Measurements from ENCODE around the gene DHRS3.

Gene DHRS3

GRCh38 chr1:12596007-12596821, 21.8 kb downstream of the DHRS3 start:
- Histone ChIP-seq H3K4me1 (ENCODE audit: insufficient read depth, insufficient read length) (peaks cover 16% of the 10 kb centered on the region), H3K9ac (ENCODE audit: insufficient read length, low read depth) (peak overlapping the region; percentile 36), H3K27me3 (ENCODE audit: insufficient read depth, insufficient read length) (peaks cover 16% of the 10 kb centered on the region), H3K4me3 (ENCODE audit: insufficient read length, low read depth) (peak overlapping the region; percentile 24), H3K36me3 (ENCODE audit: insufficient read depth, insufficient read length, low read length) (no peaks in the 10 kb centered on the region), H3K9me3 (ENCODE audit: insufficient read depth, low read length) (no peaks in the 10 kb centered on the region)
- no peak for TF ChIP-seq ZNF274 (IDR thresholded peaks at IDR 0.05; ENCODE audit: low read depth, low read length)
- no peak for TF ChIP-seq SUZ12 (IDR thresholded peaks at IDR 0.05; ENCODE audit: extremely low read depth, insufficient read depth, insufficient read length)
- no peak for TF ChIP-seq YY1 (IDR thresholded peaks at IDR 0.05; ENCODE audit: insufficient read depth, insufficient read length)
- no peak for DNase-seq (ENCODE audit: low read depth, low spot score)

- H3K36me3 ChIP-seq (ENCODE audit: insufficient read depth, insufficient read length, low read length): no peaks in the 10 kb centered on the region
- peaks cover 16% of the 10 kb centered on the region for H3K27me3 ChIP-seq (ENCODE audit: insufficient read depth, insufficient read length)
- peak overlapping the region; percentile 36 for H3K9ac ChIP-seq (ENCODE audit: insufficient read length, low read depth)
- no peaks in the 10 kb centered on the region for H3K9me3 ChIP-seq (ENCODE audit: insufficient read depth, low read length)
- H3K4me1 ChIP-seq (ENCODE audit: insufficient read depth, insufficient read length): peaks cover 17% of the 10 kb centered on the region
- TF ChIP-seq SUZ12 (IDR thresholded peaks at IDR 0.05; ENCODE audit: extremely low read depth, insufficient read depth, insufficient read length): no peak
- no peak for TF ChIP-seq YY1 (IDR thresholded peaks at IDR 0.05; ENCODE audit: insufficient read depth, insufficient read length)
- no peak for TF ChIP-seq ZNF274 (IDR thresholded peaks at IDR 0.05; ENCODE audit: low read depth, low read length)
- DNase-seq (ENCODE audit: low read depth, low spot score): no peak
- peak overlapping the region; percentile 39 for H3K4me3 ChIP-seq (ENCODE audit: insufficient read length, low read depth)
These were observed 22.3 kb downstream of the DHRS3 start for GRCh38 chr1:12595757-12596006.

DNA sequence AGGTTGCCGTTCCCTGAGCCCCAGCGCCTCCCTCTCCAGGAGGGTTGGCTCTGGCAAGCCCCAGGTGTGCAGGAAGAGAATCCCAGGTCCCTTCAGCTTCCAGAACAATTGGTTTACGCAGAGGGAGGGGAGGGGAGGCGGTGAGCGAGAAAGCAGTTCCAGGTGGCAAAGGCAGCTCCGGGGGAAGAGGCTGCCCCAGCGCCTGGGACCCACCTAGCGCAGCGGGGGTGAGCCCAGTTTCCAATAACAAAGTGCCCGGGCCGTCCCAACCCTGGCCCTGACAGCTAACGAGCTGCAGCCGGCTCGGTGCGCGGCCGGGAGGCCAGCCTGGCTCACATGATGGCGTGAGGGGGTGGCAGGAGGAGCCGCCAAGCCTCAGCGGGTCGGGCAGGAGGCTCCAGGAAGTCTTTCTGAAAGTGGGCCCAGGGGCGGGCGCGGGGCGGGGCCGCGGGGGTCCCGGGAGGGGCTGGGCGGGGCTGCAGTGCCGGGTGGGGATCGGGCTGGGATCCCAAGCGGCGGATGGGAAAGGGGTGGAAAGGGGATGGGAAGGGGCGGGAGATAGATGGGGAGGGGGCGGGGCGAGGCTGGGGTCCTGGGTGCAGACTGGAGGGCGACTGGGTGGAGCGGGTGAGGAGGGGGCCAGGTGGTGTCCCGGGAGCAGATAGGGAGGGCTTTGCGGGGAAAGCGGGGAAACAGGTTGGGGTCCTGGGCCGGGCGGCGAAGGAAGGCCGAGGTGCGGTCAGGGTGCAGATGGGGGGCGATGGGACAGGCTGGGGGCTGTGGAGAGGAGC, 22.8 kb downstream of the DHRS3 start:
- no peak for DNase-seq (ENCODE audit: low read depth, low spot score)
- TF ChIP-seq SUZ12 (IDR thresholded peaks at IDR 0.05; ENCODE audit: extremely low read depth, insufficient read depth, insufficient read length) (no peak), YY1 (IDR thresholded peaks at IDR 0.05; ENCODE audit: insufficient read depth, insufficient read length) (no peak), ZNF274 (IDR thresholded peaks at IDR 0.05; ENCODE audit: low read depth, low read length) (no peak)
- H3K9me3 ChIP-seq (ENCODE audit: insufficient read depth, low read length): no peaks in the 10 kb centered on the region
- peaks cover 16% of the 10 kb centered on the region for H3K27me3 ChIP-seq (ENCODE audit: insufficient read depth, insufficient read length)
- H3K36me3 ChIP-seq (ENCODE audit: insufficient read depth, insufficient read length, low read length): no peaks in the 10 kb centered on the region
- peak overlapping the region; percentile 39 for H3K4me3 ChIP-seq (ENCODE audit: insufficient read length, low read depth)
- H3K9ac ChIP-seq (ENCODE audit: insufficient read length, low read depth): peak overlapping the region; percentile 66
- H3K4me1 ChIP-seq (ENCODE audit: insufficient read depth, insufficient read length): peaks cover 17% of the 10 kb centered on the region

- Histone ChIP-seq H3K9ac (ENCODE audit: insufficient read length, low read depth) (peak overlapping the region; percentile 66), H3K4me1 (ENCODE audit: insufficient read depth, insufficient read length) (peaks cover 17% of the 10 kb centered on the region), H3K36me3 (ENCODE audit: insufficient read depth, insufficient read length, low read length) (no peaks in the 10 kb centered on the region), H3K27me3 (ENCODE audit: insufficient read depth, insufficient read length) (peaks cover 16% of the 10 kb centered on the region), H3K9me3 (ENCODE audit: insufficient read depth, low read length) (no peaks in the 10 kb centered on the region), H3K4me3 (ENCODE audit: insufficient read length, low read depth) (peak overlapping the region; percentile 22)
- no peak for TF ChIP-seq SUZ12 (IDR thresholded peaks at IDR 0.05; ENCODE audit: extremely low read depth, insufficient read depth, insufficient read length)
- TF ChIP-seq YY1 (IDR thresholded peaks at IDR 0.05; ENCODE audit: insufficient read depth, insufficient read length): no peak
- no peak for TF ChIP-seq ZNF274 (IDR thresholded peaks at IDR 0.05; ENCODE audit: low read depth, low read length)
- no peak for DNase-seq (ENCODE audit: low read depth, low spot score)
These were observed 23.5 kb downstream of the DHRS3 start for GRCh38 chr1:12594490-12594889.

DNA sequence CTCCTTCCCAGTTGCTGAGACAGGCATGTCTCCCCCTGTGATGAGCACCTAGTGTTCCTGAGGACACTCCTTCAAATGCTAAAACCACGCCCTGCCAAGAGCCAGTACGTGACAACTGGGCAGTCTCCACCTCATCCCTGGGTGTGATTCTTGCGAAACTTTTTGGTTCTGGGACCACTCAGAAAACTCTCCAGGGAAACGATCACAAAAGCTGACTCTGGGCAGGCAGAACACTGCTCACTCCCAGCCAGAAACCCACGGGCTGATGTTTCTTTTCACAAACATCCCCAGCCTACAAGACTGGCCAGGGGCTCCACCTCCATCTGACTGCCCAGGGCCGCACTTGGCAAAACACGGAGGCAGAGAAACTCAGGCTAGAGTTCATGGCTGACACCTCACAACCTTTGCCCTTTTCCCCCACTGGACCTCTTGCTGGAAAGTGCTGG, 24.4 kb downstream of the DHRS3 start:
- DNase-seq (ENCODE audit: low read depth, low spot score): no peak
- no peaks in the 10 kb centered on the region for H3K9me3 ChIP-seq (ENCODE audit: insufficient read depth, low read length)

DNA sequence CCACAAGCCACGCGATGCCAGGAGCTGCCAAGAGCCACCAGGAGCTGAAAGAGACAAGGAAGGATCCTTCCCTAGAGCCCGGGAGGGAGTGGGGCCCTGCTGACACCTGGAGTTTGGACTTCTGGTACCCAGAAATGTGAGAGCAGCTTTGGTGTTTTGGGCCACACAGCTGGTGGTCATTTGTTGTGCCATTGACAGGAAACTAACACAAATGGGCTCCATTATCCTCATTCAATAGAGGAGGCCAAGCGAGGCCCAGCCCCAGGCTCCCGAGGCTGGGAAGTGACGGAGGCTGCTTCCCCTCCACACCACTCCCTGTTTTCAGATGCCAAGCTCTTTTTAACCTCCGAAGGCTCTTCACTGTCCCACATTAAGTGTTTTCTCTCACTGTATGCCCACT, 25.5 kb downstream of the DHRS3 start:
- TF ChIP-seq ZNF274 (IDR thresholded peaks at IDR 0.05; ENCODE audit: low read depth, low read length) (no peak), SUZ12 (IDR thresholded peaks at IDR 0.05; ENCODE audit: extremely low read depth, insufficient read depth, insufficient read length) (no peak)
- H3K9ac ChIP-seq (ENCODE audit: insufficient read length, low read depth): peak overlapping the region; percentile 10
- H3K27me3 ChIP-seq (ENCODE audit: insufficient read depth, insufficient read length): peaks cover 16% of the 10 kb centered on the region
- DNase-seq (ENCODE audit: low read depth, low spot score): no peak
- H3K4me3 ChIP-seq (ENCODE audit: insufficient read length, low read depth): no peak overlapping the region
- no peaks in the 10 kb centered on the region for H3K36me3 ChIP-seq (ENCODE audit: insufficient read depth, insufficient read length, low read length)
- no peaks in the 10 kb centered on the region for H3K9me3 ChIP-seq (ENCODE audit: insufficient read depth, low read length)
- H3K4me1 ChIP-seq (ENCODE audit: insufficient read depth, insufficient read length): peaks cover 17% of the 10 kb centered on the region

More for the DNA sequence above, 24.4 kb downstream of the DHRS3 start:
- H3K36me3 ChIP-seq (ENCODE audit: insufficient read depth, insufficient read length, low read length): no peaks in the 10 kb centered on the region
- peaks cover 17% of the 10 kb centered on the region for H3K4me1 ChIP-seq (ENCODE audit: insufficient read depth, insufficient read length)
- H3K27me3 ChIP-seq (ENCODE audit: insufficient read depth, insufficient read length): peaks cover 16% of the 10 kb centered on the region
- TF ChIP-seq YY1 (IDR thresholded peaks at IDR 0.05; ENCODE audit: insufficient read depth, insufficient read length): no peak
- no peak overlapping the region for H3K9ac ChIP-seq (ENCODE audit: insufficient read length, low read depth)
- H3K4me3 ChIP-seq (ENCODE audit: insufficient read length, low read depth): no peak overlapping the region

- no peak for TF ChIP-seq ZNF274 (IDR thresholded peaks at IDR 0.05; ENCODE audit: low read depth, low read length)
- no peak for TF ChIP-seq SUZ12 (IDR thresholded peaks at IDR 0.05; ENCODE audit: extremely low read depth, insufficient read depth, insufficient read length)
- TF ChIP-seq YY1 (IDR thresholded peaks at IDR 0.05; ENCODE audit: insufficient read depth, insufficient read length): no peak
- H3K27me3 ChIP-seq (ENCODE audit: insufficient read depth, insufficient read length): peaks cover 7% of the 10 kb centered on the region
- peaks cover 17% of the 10 kb centered on the region for H3K4me1 ChIP-seq (ENCODE audit: insufficient read depth, insufficient read length)
- H3K9ac ChIP-seq (ENCODE audit: insufficient read length, low read depth): no peak overlapping the region
- no peak overlapping the region for H3K4me3 ChIP-seq (ENCODE audit: insufficient read length, low read depth)
- DNase-seq (ENCODE audit: low read depth, low spot score): no peak
- no peaks in the 10 kb centered on the region for H3K9me3 ChIP-seq (ENCODE audit: insufficient read depth, low read length)
- no peaks in the 10 kb centered on the region for H3K36me3 ChIP-seq (ENCODE audit: insufficient read depth, insufficient read length, low read length)
These were observed 26.6 kb downstream of the DHRS3 start for GRCh38 chr1:12591267-12591938.
